ENCODE results near the gene PKNOX1. TPM values are rescaled to one million over a fixed set of nuclear protein-coding genes. Genes with fewer than 3 reads are reported as not detected.
"Not testable (repeated sequence)": the region's sequence is repeated elsewhere in the genome, so short reads cannot be mapped to it uniquely, and the experiment has no call there.

Gene PKNOX1
- total RNA-seq, 1 experiment from 2014 or later, result 12.7 TPM

DNA sequence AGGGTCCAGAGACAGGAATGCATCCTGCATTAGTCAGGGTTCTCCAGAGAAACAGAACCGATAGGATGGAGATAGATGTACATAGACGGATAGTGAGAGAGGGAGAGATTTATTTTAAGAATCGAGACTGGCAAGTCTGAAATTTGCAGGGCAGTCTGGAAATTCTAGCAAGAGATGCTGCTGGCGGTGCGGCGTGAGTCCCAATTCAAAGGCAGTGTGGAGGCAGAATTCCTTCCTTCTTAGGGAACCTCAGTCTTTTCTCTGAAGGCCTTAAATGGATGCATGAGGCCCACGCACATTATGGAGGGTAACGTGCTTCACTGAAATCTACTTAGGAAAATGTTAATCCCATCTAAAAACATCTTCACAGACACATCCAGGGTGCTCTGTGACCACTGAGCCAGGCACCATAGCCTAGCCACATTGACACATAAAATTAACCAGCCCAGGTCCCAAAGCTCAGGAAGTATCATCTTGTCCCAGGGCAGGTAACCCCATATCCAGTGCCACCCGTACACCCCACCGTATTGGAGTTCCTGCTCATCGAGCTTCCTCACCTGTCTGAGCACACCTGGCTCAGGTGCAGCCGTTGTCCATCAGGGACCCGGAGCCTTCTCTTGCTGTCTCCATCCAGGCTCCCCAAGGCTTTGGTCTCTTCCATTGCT, 9.7 kb upstream of the PKNOX1 start:
- no TSS peak for BruUV-seq (replicated peaks)
- RAD21 ChIA-PET (ENCODE audit: low non-redundant PET in 1 of 2, low total read pairs in 2 of 2, uncharacterized antibody in 2 of 2, unreplicated experiment in 2 of 2), result no interaction called here
- Histone ChIP-seq H3K4me1 (ENCODE audit: control insufficient read depth in 1 of 2, insufficient read depth in 2 of 2, low read length in 2 of 2) (no peaks in the 10 kb centered on the region), H3K9me2 (ENCODE audit: insufficient read depth) (no peaks in the 10 kb centered on the region), H3K4me2 (ENCODE audit: low read length) (no peak overlapping the region), H3K4me3 (replicated peaks in 1 of 2; ENCODE audit: low read depth in 1 of 2, low read length in 2 of 2) (no peak overlapping the region), H3K9ac (ENCODE audit: low read length) (no peak overlapping the region), H3K9me3 (ENCODE audit: control insufficient read depth in 1 of 2, insufficient read depth in 1 of 2, low read depth in 1 of 2, low read length in 2 of 2) (no peaks in the 10 kb centered on the region), H2AFZ (ENCODE audit: low read depth, low read length, poor library complexity, severe bottlenecking) (no peak overlapping the region), H3K27me3 (ENCODE audit: insufficient read depth, low read length) (no peaks in the 10 kb centered on the region), H3K36me3 (ENCODE audit: control insufficient read depth in 1 of 2, insufficient read depth in 2 of 2, low read length in 2 of 2) (no peaks in the 10 kb centered on the region), H3K27ac (ENCODE audit: low read depth, low read length) (no peak overlapping the region), H3K79me2 (ENCODE audit: insufficient read depth, low read length) (no peaks in the 10 kb centered on the region), H4K20me1 (ENCODE audit: insufficient read depth) (no peaks in the 10 kb centered on the region)
- CTCF ChIA-PET, result no interaction called here
- no peak for TF ChIP-seq FOSL1 (IDR thresholded peaks at IDR 0.05; ENCODE audit: low read depth)
- DNase-seq (ENCODE audit: low read depth, low spot score) (no peak), ATAC-seq (no peak)
- intact Hi-C loops (cut with micrococcal nuclease), result no loop called here
- POLR2A ChIA-PET, result no interaction called here

DNA sequence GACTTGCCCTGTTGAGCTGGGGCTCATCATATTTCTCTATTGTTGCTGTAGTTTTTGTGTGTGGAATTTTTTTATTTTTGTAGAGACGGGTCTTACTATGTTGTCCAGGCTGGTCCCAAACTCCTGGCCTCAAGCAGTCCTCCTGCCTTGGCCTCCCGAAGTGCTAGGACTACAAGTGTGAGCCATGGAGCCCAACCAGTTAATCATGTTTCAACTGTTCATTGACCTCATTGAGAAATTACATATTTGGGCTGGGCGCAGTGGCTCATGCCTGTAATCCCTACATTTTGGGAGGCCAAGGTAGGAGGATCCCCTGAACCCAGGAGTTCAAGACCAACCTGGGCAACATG, 9.2 kb upstream of the PKNOX1 start:
- DNase-seq (ENCODE audit: low read depth, low spot score), result no peak
- H3K36me3 ChIP-seq (ENCODE audit: control insufficient read depth in 1 of 2, insufficient read depth in 2 of 2, low read length in 2 of 2), result no peaks in the 10 kb centered on the region
- TF ChIP-seq POLR2A (IDR thresholded peaks at IDR 0.05; ENCODE audit: borderline replicate concordance, extremely low read depth, insufficient read depth, insufficient read length) (no peak), JUND (IDR thresholded peaks at IDR 0.05) (no peak), ELF1 (IDR thresholded peaks at IDR 0.05; ENCODE audit: borderline replicate concordance, low read depth) (no peak)
- H3K9ac ChIP-seq (ENCODE audit: low read length), result no peak overlapping the region
- no peaks in the 10 kb centered on the region for H3K4me1 ChIP-seq (ENCODE audit: control insufficient read depth in 1 of 2, insufficient read depth in 2 of 2, low read length in 2 of 2)
- CTCF ChIA-PET, result no interaction called here
- no peak overlapping the region for H2AFZ ChIP-seq (ENCODE audit: low read depth, low read length, poor library complexity, severe bottlenecking)
- intact Hi-C loops (cut with micrococcal nuclease), result no loop called here
- H3K9me3 ChIP-seq (ENCODE audit: control insufficient read depth in 1 of 2, insufficient read depth in 1 of 2, low read depth in 1 of 2, low read length in 2 of 2), result no peaks in the 10 kb centered on the region
- no TSS peak for BruUV-seq (replicated peaks)
- no peaks in the 10 kb centered on the region for H3K79me2 ChIP-seq (ENCODE audit: insufficient read depth, low read length)
- RAD21 ChIA-PET (ENCODE audit: low non-redundant PET in 1 of 2, low total read pairs in 2 of 2, uncharacterized antibody in 2 of 2, unreplicated experiment in 2 of 2), result no interaction called here
- no peak overlapping the region for H3K4me3 ChIP-seq (replicated peaks in 1 of 2; ENCODE audit: low read depth in 1 of 2, low read length in 2 of 2)
- H3K4me2 ChIP-seq (ENCODE audit: low read length), result no peak overlapping the region
- no peaks in the 10 kb centered on the region for H3K27me3 ChIP-seq (ENCODE audit: insufficient read depth, low read length)
- no peak for ATAC-seq
- no peaks in the 10 kb centered on the region for H3K9me2 ChIP-seq (ENCODE audit: insufficient read depth)
- no peaks in the 10 kb centered on the region for H4K20me1 ChIP-seq (ENCODE audit: insufficient read depth)
- POLR2A ChIA-PET, result no interaction called here
- H3K27ac ChIP-seq (ENCODE audit: low read depth, low read length), result no peak overlapping the region

DNA sequence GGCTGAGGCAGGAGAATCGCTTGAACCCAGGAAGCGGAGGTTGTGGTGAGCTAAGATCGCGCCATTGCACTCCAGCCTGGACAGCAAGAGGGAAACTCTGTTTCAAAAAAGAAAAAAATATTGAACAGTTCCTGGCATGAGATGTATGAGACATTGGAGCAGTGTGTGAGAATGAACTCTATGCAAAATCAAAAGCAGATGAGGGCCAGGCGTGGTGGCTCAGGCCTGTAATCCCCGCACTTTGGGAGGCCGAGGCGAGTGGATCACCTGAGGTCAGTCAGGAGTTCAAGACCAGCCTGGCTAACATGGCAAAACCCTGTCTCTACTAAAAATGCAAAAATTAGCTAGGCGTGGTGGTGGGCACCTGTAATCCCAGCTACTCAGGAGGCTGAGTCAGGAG, 6.7 kb upstream of the PKNOX1 start:
- POLR2A ChIA-PET; H3K9ac ChIP-seq (ENCODE audit: low read length); H3K4me3 ChIP-seq (replicated peaks in 1 of 2; ENCODE audit: low read depth in 1 of 2, low read length in 2 of 2); ATAC-seq; H3K9me3 ChIP-seq (ENCODE audit: control insufficient read depth in 1 of 2, insufficient read depth in 1 of 2, low read depth in 1 of 2, low read length in 2 of 2); H3K36me3 ChIP-seq (ENCODE audit: control insufficient read depth in 1 of 2, insufficient read depth in 2 of 2, low read length in 2 of 2); intact Hi-C loops (cut with micrococcal nuclease); DNase-seq (ENCODE audit: low read depth, low spot score); H2AFZ ChIP-seq (ENCODE audit: low read depth, low read length, poor library complexity, severe bottlenecking); H4K20me1 ChIP-seq (ENCODE audit: insufficient read depth); H3K27ac ChIP-seq (ENCODE audit: low read depth, low read length); H3K27me3 ChIP-seq (ENCODE audit: insufficient read depth, low read length); H3K4me1 ChIP-seq (ENCODE audit: control insufficient read depth in 1 of 2, insufficient read depth in 2 of 2, low read length in 2 of 2); H3K9me2 ChIP-seq (ENCODE audit: insufficient read depth); H3K79me2 ChIP-seq (ENCODE audit: insufficient read depth, low read length); BruUV-seq (replicated peaks); H3K4me2 ChIP-seq (ENCODE audit: low read length); RAD21 ChIA-PET (ENCODE audit: low non-redundant PET in 1 of 2, low total read pairs in 2 of 2, uncharacterized antibody in 2 of 2, unreplicated experiment in 2 of 2): not testable (repeated sequence)
- CTCF ChIA-PET, result interaction anchor here (1.6 kb wide), 1 partner anchor 11 kb away, joined by 4 read pairs; no protein-coding TSS in a partner anchor

Measured in HCT116 (cell line).